HG03521 (cell line): Measurements from ENCODE around the gene CHST15.

ENCODE experiments used
- ATAC-seq: cut with Tn5 transposase; IDR thresholded peaks from one replicate; pipeline ENCODE4 v1.9.1; 2021; ENCODE audit warnings: mild to moderate bottlenecking, moderate library complexity; ENCODE audit not compliant: unreplicated experiment

The CHST15 gene

GRCh38 chr10:124083740-124084397 is 9.5 kb downstream of the CHST15 start:
- no peak for ATAC-seq

- no peak for ATAC-seq
These were observed 10.2 kb downstream of the CHST15 start for GRCh38 chr10:124083047-124083739.

GRCh38 chr10:124082555-124082954 is 10.8 kb downstream of the CHST15 start:
- ATAC-seq, result no peak

GRCh38 chr10:124081547-124082140 is 11.8 kb downstream of the CHST15 start:
- ATAC-seq, result no peak

- no peak for ATAC-seq
These were observed 13.5 kb downstream of the CHST15 start for GRCh38 chr10:124079864-124080263.

- no peak for ATAC-seq
These were observed 14.7 kb downstream of the CHST15 start for GRCh38 chr10:124078714-124079113.

GRCh38 chr10:124078028-124078427 is 15.4 kb downstream of the CHST15 start:
- ATAC-seq, result no peak

GRCh38 chr10:124077208-124077993 is 16.0 kb downstream of the CHST15 start:
- ATAC-seq, result no peak

GRCh38 chr10:124076148-124076733 is 17.2 kb downstream of the CHST15 start:
- no peak for ATAC-seq

GRCh38 chr10:124075231-124075955 is 18.0 kb downstream of the CHST15 start:
- ATAC-seq, result no peak

GRCh38 chr10:124074501-124075109 is 18.8 kb downstream of the CHST15 start:
- ATAC-seq, result no peak

- no peak for ATAC-seq
These were observed 19.4 kb downstream of the CHST15 start for GRCh38 chr10:124073978-124074377.

- no peak for ATAC-seq
These were observed 20.9 kb downstream of the CHST15 start for GRCh38 chr10:124072541-124072940.

- ATAC-seq, result no peak
These were observed 21.3 kb downstream of the CHST15 start for GRCh38 chr10:124072106-124072505.

GRCh38 chr10:124071141-124071540 is 22.3 kb downstream of the CHST15 start:
- no peak for ATAC-seq

GRCh38 chr10:124070666-124071065 is 22.7 kb downstream of the CHST15 start:
- ATAC-seq, result no peak

GRCh38 chr10:124069341-124070264 is 23.8 kb downstream of the CHST15 start:
- ATAC-seq, result no peak

- no peak for ATAC-seq
These were observed 24.5 kb downstream of the CHST15 start for GRCh38 chr10:124068929-124069328.

- no peak for ATAC-seq
These were observed 25.5 kb downstream of the CHST15 start for GRCh38 chr10:124067825-124068400.
